ENCODE results near the gene AKAP6. TPM values are rescaled to one million over a fixed set of nuclear protein-coding genes. Genes with fewer than 3 reads are reported as not detected.

The AKAP6 gene
- total RNA-seq, 2 experiments from 2014 or later: 0.13 to 0.72 TPM

DNA sequence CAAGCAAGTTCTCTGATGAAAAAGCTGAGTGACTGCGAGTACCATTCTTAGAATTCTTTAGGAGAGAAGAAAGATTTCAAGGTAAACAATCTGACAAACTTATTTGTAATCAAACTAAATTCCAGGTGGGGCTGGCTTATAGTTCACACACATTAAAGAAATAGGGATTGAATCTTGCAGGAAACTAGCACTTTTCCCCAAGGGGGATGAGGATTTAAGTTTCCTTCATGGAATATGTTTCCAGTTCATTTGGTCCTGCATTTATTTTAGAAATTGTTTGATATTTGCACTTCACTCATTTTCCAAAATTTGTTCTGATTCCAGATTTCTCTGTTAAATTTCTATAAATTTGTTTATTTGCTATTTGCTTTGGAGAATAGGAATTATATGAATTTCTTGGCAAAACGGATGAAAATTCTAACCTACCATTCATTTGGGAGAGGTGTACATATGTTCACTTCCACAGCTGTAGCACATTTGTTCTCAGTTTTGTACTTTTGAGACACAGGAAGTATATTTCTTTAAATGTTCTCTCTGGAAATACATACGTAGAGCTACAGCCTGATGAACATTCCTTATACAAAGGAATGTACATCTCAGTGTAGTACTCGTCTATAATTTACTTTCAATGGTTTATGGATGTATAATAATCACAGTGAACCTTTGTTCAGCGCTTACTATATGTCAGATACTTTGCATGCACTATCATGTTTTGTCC is 145.5 kb downstream of the AKAP6 start:
- no peak overlapping the region for H3K4me3 ChIP-seq (ENCODE audit: low read depth, low read length, poor library complexity, severe bottlenecking)
- POLR2A ChIA-PET: no interaction called here
- H3K4me1 ChIP-seq (ENCODE audit: insufficient read depth, low read length, poor library complexity, severe bottlenecking): no peaks in the 10 kb centered on the region
- no peaks in the 10 kb centered on the region for H3K79me2 ChIP-seq (ENCODE audit: insufficient read depth, low read depth, low read length)
- H4K20me1 ChIP-seq (ENCODE audit: insufficient read depth, low read length): no peaks in the 10 kb centered on the region
- H3K36me3 ChIP-seq (ENCODE audit: insufficient read depth, low read length): no peaks in the 10 kb centered on the region
- H3K4me2 ChIP-seq (ENCODE audit: low read length): no peak overlapping the region
- H3K27ac ChIP-seq (ENCODE audit: low read depth, low read length, poor library complexity, severe bottlenecking): no peak overlapping the region
- no peaks in the 10 kb centered on the region for H3K9me3 ChIP-seq (ENCODE audit: low read length)
- TF ChIP-seq, protein P1, sequence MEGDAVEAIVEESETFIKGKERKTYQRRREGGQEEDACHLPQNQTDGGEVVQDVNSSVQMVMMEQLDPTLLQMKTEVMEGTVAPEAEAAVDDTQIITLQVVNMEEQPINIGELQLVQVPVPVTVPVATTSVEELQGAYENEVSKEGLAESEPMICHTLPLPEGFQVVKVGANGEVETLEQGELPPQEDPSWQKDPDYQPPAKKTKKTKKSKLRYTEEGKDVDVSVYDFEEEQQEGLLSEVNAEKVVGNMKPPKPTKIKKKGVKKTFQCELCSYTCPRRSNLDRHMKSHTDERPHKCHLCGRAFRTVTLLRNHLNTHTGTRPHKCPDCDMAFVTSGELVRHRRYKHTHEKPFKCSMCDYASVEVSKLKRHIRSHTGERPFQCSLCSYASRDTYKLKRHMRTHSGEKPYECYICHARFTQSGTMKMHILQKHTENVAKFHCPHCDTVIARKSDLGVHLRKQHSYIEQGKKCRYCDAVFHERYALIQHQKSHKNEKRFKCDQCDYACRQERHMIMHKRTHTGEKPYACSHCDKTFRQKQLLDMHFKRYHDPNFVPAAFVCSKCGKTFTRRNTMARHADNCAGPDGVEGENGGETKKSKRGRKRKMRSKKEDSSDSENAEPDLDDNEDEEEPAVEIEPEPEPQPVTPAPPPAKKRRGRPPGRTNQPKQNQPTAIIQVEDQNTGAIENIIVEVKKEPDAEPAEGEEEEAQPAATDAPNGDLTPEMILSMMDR (conservative IDR thresholded peaks at IDR 0.05; ENCODE audit: low read length): no peak
- TF ChIP-seq EZH2phosphoT487 (IDR thresholded peaks at IDR 0.05; ENCODE audit: borderline replicate concordance, low read depth, low read length): no peak
- CTCF ChIA-PET (ENCODE audit: unreplicated experiment): no interaction called here
- no peaks in the 10 kb centered on the region for H3K9me2 ChIP-seq (ENCODE audit: insufficient read depth, low read length)
- BruUV-seq (replicated peaks): no TSS peak
- DNase-seq (ENCODE audit: low spot score): no peak
- intact Hi-C loops (cut with micrococcal nuclease; ENCODE audit: unreplicated experiment): loop anchor here (10.0 kb wide), 1 partner anchor 550 kb away; no protein-coding TSS in a partner anchor
- no peak overlapping the region for H2AFZ ChIP-seq (ENCODE audit: low read length)

DNA sequence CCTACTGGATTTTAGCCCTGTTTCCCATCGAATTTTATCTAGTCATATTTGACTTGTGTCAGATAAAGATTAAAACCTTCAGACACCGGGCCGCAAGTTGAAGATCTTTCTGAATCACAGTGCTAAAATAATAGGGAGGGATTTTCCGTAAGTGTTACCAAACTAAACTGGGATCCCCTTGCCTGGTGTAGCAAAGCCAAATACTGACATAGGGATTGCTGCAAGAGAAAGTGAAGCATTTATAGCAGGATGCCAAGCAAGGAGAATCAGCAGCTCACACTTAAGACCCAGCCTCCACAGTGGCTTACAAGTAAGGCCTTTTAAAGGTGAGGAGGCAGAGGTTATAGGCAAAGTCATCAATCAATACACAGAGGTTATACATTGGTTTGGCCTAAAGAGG is 147.4 kb downstream of the AKAP6 start:
- intact Hi-C loops (cut with micrococcal nuclease; ENCODE audit: unreplicated experiment): loop anchor here (10.0 kb wide), 1 partner anchor 552 kb away; no protein-coding TSS in a partner anchor

More for the DNA sequence above, 147.4 kb downstream of the AKAP6 start:
- H3K4me1 ChIP-seq (ENCODE audit: insufficient read depth, low read length, poor library complexity, severe bottlenecking): no peaks in the 10 kb centered on the region
- no peaks in the 10 kb centered on the region for H3K79me2 ChIP-seq (ENCODE audit: insufficient read depth, low read depth, low read length)
- H4K20me1 ChIP-seq (ENCODE audit: insufficient read depth, low read length): no peaks in the 10 kb centered on the region
- H3K9me3 ChIP-seq (ENCODE audit: low read length): no peaks in the 10 kb centered on the region
- no peak overlapping the region for H3K4me3 ChIP-seq (ENCODE audit: low read depth, low read length, poor library complexity, severe bottlenecking)
- no peaks in the 10 kb centered on the region for H3K9me2 ChIP-seq (ENCODE audit: insufficient read depth, low read length)
- no peak for DNase-seq (ENCODE audit: low spot score)
- H3K27ac ChIP-seq (ENCODE audit: low read depth, low read length, poor library complexity, severe bottlenecking): no peak overlapping the region
- H3K4me2 ChIP-seq (ENCODE audit: low read length): no peak overlapping the region
- no TSS peak for BruUV-seq (replicated peaks)
- no peak overlapping the region for H2AFZ ChIP-seq (ENCODE audit: low read length)
- POLR2A ChIA-PET: interaction anchor here (0.6 kb wide), 1 partner anchor 47 kb away, joined by 3 read pairs; no protein-coding TSS in a partner anchor
- no peaks in the 10 kb centered on the region for H3K36me3 ChIP-seq (ENCODE audit: insufficient read depth, low read length)
- CTCF ChIA-PET (ENCODE audit: unreplicated experiment): no interaction called here
- no peak for TF ChIP-seq EZH2phosphoT487 (IDR thresholded peaks at IDR 0.05; ENCODE audit: borderline replicate concordance, low read depth, low read length)
- TF ChIP-seq, protein P1 (conservative IDR thresholded peaks at IDR 0.05; ENCODE audit: low read length): no peak

All from OCI-LY7 (cell line).